NCI-H1417 treated with DMSO at 0.1 percent for 48 hours (cell line): ENCODE results near the gene PHF21A.

Source experiments
- DNase-seq: peaks from one replicate; lab custom pipeline; 2025; lab: John Stamatoyannopoulos, UW

Gene PHF21A

GRCh38 chr11:45933846-45934579 lies 187.2 kb downstream of the PHF21A start:
- no peak for DNase-seq

- no peak for DNase-seq
Measured at GRCh38 chr11:45933131-45933831, 188.0 kb downstream of the PHF21A start.

DNA sequence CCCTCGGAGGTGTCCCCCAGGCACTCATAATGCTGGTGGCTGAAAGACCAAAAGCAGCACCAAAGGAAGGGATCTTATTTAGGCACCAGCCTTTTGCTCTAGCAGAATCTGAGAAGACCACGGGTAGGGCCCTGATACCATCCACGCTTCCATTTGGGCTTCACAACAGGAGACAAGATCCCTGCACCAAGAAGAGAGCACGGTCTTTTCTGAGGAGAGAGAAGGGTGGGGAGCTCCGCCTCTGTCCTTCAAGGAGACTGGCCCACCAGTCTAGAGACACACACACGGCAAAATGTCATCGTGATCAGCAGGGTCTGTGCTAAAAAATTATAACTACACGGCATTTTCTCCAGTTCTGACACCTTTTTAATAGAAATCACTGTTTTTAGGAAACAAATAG lies 189.0 kb downstream of the PHF21A start:
- no peak for DNase-seq

- DNase-seq: no peak
Measured at GRCh38 chr11:45931739-45932138, 189.5 kb downstream of the PHF21A start.

- DNase-seq: no peak
Measured at GRCh38 chr11:45930951-45931570, 190.2 kb downstream of the PHF21A start.

GRCh38 chr11:45930031-45930794 lies 191.0 kb downstream of the PHF21A start:
- DNase-seq: peak; percentile 31

- DNase-seq: no peak
Measured at GRCh38 chr11:45929486-45930030, 191.7 kb downstream of the PHF21A start.

DNA sequence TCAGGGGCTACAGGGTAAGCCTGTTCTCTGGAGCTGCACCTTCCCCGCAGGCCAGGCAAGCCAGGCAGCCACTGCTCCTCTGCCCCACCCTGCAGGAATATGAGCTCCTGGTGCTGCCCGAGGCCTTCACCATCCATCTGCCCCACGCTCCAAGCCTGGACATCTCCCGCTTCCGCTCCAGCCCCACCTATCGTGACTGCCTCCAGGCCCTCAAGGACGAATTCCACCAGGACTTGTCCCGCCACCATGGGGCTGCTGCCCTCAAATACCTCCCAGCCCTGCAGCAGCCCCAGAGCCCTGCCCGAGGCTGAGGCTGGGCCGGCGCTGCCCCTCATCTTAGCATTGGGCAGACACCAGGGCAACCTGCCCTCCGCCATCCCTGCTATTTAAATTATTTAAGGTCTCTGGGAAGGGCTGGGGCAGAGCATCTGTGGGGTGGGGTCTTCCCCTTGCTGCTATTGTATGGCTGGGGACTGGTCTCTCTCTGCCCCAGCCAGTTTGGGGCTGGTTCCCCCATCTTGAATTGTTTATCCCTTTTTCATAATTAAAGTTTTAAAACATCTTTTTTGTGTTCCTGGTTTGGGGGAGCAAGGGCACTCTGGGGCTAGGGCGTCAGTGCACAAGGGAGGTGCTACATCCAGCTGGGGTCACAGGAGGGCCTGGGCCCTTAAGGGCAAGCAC lies 192.6 kb downstream of the PHF21A start:
- DNase-seq: no peak

DNA sequence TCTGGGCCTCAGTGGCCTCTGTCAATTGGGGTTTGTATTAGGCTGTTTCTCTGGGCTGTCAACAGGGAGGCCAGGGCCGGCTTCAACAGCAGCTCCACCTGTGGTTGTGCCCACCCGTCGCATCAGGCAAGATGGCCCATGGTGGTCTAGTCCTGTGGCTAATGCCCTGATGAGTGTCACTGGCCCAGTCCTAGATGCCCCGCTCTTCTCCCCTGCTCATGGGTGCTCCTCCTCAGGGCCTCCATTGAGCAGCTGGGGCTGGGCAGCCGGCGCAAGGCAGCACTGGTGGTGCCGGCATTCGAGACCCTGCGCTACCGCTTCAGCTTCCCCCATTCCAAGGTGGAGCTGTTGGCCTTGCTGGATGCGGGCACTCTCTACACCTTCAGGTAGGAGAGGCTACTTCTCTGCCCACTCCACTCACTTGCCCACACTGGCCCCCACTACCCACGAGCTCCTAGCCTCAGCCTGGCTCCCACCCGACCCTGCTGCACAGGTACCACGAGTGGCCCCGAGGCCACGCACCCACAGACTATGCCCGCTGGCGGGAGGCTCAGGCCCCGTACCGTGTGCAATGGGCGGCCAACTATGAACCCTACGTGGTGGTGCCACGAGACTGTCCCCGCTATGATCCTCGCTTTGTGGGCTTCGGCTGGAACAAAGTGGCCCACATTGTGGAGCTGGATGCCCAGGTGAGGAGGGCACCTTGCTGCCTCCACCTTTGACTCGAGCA lies 193.4 kb downstream of the PHF21A start:
- no peak for DNase-seq

GRCh38 chr11:45927332-45927683 lies 193.9 kb downstream of the PHF21A start:
- no peak for DNase-seq

DNA sequence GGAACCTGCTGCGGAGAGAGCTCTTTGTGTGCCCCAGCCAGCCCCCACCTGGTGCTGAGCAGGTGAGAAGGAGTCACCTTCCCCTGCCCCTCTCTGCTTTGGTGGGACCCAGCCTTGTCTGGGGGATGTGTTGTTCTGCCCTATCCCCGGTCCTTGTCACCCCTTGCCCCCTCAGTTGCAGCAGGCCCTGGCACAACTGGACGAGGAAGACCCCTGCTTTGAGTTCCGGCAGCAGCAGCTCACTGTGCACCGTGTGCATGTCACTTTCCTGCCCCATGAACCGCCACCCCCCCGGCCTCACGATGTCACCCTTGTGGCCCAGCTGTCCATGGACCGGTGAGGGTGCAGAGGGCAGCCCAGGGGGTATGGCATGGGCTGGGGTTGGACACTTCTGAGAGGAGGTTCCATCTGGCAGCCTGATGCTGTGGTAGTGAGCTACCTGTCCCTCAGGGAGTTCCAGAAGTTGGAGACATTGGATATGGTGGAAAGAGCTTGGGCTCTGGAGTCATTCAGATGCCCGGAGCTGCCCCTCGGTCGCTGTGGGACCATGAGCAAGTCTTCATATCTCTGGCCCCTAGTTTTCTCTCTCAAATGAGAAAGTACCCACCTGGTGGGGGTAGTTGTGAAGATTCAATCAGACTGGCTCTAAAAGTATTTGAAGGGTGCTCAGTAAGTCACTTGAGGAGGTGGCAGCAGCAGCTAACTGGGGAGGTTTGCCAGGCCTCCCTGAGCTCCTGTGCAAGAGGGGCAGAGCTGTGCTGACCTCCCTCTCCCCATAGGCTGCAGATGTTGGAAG lies 194.5 kb downstream of the PHF21A start:
- DNase-seq: no peak

GRCh38 chr11:45926001-45926401 lies 195.3 kb downstream of the PHF21A start:
- no peak for DNase-seq

GRCh38 chr11:45925550-45925949 lies 195.7 kb downstream of the PHF21A start:
- DNase-seq: no peak

- no peak for DNase-seq
Measured at GRCh38 chr11:45924927-45925326, 196.3 kb downstream of the PHF21A start.

- DNase-seq: no peak
Measured at GRCh38 chr11:45924036-45924915, 197.0 kb downstream of the PHF21A start.

DNA sequence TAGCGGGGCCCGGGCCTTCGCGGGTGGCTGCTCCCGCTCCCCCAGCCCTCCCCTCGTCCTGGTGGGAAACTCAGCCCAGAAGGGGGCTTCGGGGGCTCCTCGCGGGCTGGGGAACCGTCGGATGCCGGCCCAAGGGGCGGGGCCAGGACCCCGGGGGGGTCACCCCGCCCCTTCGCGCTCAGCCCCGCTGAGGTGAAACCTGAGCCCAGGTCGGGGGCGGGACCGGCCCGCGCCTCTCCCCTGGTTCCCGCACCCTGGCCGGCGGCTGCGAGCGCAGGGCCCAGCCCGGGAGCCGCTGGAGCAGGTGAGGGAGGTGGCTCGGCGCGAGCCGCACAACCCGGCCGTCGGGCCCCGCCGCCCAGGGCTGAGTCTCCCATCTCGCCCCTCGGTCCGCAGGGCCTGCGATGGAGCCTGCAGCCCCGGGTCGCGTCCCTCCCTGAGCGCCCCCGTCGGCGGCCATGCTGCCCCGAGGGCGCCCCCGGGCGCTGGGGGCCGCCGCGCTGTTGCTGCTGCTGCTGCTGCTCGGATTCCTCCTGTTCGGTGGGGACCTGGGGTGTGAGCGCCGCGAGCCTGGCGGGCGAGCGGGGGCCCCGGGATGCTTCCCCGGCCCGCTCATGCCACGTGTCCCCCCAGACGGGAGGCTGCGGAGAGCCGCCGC lies 198.7 kb downstream of the PHF21A start, which contains the start of gene LARGE2:
Gene LARGE2 (plus strand): TSS at position 232 of the 658 bp plus-strand sequence. CDS start 227 bp downstream, at position 459.
- DNase-seq: no peak

DNA sequence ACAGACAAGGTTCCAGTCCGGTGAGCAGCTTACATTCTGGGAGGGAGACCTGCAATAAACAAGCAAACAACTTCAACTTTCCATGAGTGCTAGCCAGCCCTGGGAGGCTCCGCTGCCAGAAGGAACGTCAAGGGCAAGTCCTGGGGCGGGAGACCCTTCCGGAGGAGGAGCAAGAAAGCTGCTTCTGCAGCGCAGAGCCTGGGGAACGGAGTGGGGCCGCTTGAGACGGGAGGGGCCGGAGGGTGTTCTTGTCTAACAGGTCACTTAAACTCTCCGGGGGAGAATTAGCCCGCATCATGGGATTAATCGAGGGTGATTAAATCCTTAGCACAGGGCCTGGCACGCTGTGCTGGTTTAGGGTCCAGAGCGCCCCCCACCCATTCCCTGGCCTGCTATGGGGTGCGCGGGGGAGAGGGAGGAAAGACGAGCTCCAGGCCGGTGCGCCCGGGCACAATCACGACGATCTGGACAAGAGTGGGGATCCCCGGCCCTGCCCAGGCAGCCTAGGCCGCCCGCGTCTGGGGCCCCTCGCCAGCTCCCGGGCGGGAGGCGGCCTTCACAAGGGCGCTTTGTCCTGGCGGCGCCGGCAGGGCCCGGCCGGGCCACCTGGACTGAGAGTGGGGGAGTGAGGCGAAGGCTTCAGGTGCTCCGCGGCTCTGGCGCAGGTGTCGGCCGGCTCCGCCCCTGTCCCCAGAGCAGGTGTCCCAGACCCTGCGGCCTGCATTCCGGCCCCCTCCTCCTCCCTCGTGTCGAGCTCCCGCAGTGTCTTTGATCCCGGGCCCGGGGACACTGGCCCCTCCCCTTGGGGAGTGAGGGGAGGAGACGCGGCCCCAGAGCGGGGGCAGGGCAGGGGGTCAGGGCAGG lies 199.5 kb downstream of the PHF21A start:
- DNase-seq: peak; percentile 25
